Mesendoderm (in vitro differentiated cells): ENCODE measurements around the gene ATP5MC2.
"Not testable (repeated sequence)": the region's sequence is repeated elsewhere in the genome, so short reads cannot be mapped to it uniquely, and the experiment has no call there.

Source experiments
- DNase-seq: peaks from one replicate; pipeline ENCODE4 v3.0.0; 2013
- H2AK5ac ChIP-seq: 2 replicates; pipeline ENCODE4 v1.6.1; 2013; ENCODE audit warnings: low read length, inconsistent platforms
- H2BK120ac ChIP-seq: 2 replicates; pipeline ENCODE4 v1.6.1; 2013; ENCODE audit warnings: low read depth, mild to moderate bottlenecking, low read length, moderate library complexity, mixed read lengths
- H2BK15ac ChIP-seq: replicated peaks from 2 replicates; pipeline ENCODE4 v1.6.1; 2013; ENCODE audit warnings: low read depth, mild to moderate bottlenecking, moderate library complexity
- H2BK5ac ChIP-seq: 2 replicates; pipeline ENCODE4 v1.6.1; 2013; ENCODE audit warnings: low read length, inconsistent platforms
- H3K18ac ChIP-seq: 2 replicates; pipeline ENCODE4 v1.6.1; 2013; ENCODE audit warnings: mild to moderate bottlenecking, low read length, mixed read lengths
- H3K23ac ChIP-seq: one replicate; pipeline ENCODE4 v1.6.1; 2013; ENCODE audit warnings: low read length
- H3K27ac ChIP-seq: 2 replicates; pipeline ENCODE4 v1.5.1; 2013; ENCODE audit warnings: low read depth, mild to moderate bottlenecking, inconsistent platforms, low read length, moderate library complexity
- H3K27me3 ChIP-seq: 2 replicates; pipeline ENCODE4 v1.6.1; 2013; ENCODE audit warnings: low read length, control low read depth, mild to moderate bottlenecking, inconsistent platforms; ENCODE audit not compliant: insufficient read depth, poor library complexity
- H3K36me3 ChIP-seq: 2 replicates; pipeline ENCODE4 v1.6.1; 2013; ENCODE audit warnings: low read length, inconsistent platforms; ENCODE audit not compliant: control insufficient read depth, insufficient read depth
- H3K4ac ChIP-seq: one replicate; pipeline ENCODE4 v1.6.1; 2013; ENCODE audit warnings: low read depth, mild to moderate bottlenecking, low read length, moderate library complexity
- H3K4me1 ChIP-seq: 2 replicates; pipeline ENCODE4 v1.6.1; 2013; ENCODE audit warnings: low read depth, low read length, inconsistent platforms; ENCODE audit not compliant: control insufficient read depth
- H3K4me2 ChIP-seq: 2 replicates; pipeline ENCODE4 v1.6.1; 2013; ENCODE audit warnings: low read length
- H3K4me3 ChIP-seq: 2 replicates; pipeline ENCODE4 v1.5.1; 2013; ENCODE audit warnings: mild to moderate bottlenecking, low read length
- H3K56ac ChIP-seq: one replicate; pipeline ENCODE4 v1.6.1; 2013; ENCODE audit warnings: low read length
- H3K79me1 ChIP-seq: 2 replicates; pipeline ENCODE4 v1.6.1; 2013; ENCODE audit warnings: low read length, inconsistent platforms
- H3K79me2 ChIP-seq: 2 replicates; pipeline ENCODE4 v1.6.1; 2013; ENCODE audit warnings: mild to moderate bottlenecking, low read length; ENCODE audit not compliant: control insufficient read depth, insufficient read depth
- H3K9ac ChIP-seq: 2 replicates; pipeline ENCODE4 v1.6.1; 2013; ENCODE audit warnings: low read length, inconsistent platforms
- H4K5ac ChIP-seq: one replicate; pipeline ENCODE4 v1.6.1; 2013; ENCODE audit warnings: low read length
- H4K8ac ChIP-seq: one replicate; pipeline ENCODE4 v1.6.1; 2013; ENCODE audit warnings: low read depth, mild to moderate bottlenecking, control low read depth, low read length, moderate library complexity
- WGBS: extraction: QIAGEN DNeasy Blood & Tissue Kit; methylation state at CpG from one replicate; pipeline ENCODE4 v1.1.7; 2013; ENCODE audit warnings: low lambda C conversion rate, missing lambda C conversion rate; ENCODE audit not compliant: insufficient coverage; ENCODE audit errors: extremely low coverage; 5-methylcytosine and 5-hydroxymethylcytosine counted together

Gene ATP5MC2

DNA sequence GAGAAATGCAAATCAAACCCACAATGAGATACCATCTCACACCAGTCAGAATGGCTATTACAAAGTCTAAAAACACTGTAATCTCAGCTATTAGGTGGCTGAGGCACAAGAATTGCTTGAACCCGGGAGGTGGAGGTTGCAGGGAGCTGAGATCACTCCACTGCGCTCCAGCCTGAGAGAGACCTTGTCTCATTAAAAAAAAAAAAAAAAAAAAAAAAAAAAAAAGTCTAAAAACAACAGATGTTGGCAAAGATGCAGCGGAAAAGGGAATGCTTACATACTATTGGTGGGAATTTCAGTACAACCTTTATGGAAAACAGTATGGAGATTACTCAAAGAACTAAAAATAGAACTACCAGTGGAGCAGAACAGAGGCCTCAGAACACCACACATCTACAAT is 30.7 kb downstream of the ATP5MC2 start:
- Histone ChIP-seq H3K9ac (no peak overlapping the region), H3K4ac (no peak overlapping the region), H2BK5ac (no peak overlapping the region), H3K79me1 (no peaks in the 10 kb centered on the region), H3K27ac (no peak overlapping the region), H3K27me3 (no peaks in the 10 kb centered on the region), H3K4me1 (no peaks in the 10 kb centered on the region), H4K8ac (no peak overlapping the region), H4K5ac (no peak overlapping the region), H2BK15ac (no peak overlapping the region), H3K18ac (no peak overlapping the region), H2BK120ac (no peak overlapping the region), H3K79me2 (no peaks in the 10 kb centered on the region), H2AK5ac (no peak overlapping the region), H3K56ac (no peak overlapping the region), H3K23ac (no peak overlapping the region), H3K4me3 (no peak overlapping the region), H3K36me3 (no peaks in the 10 kb centered on the region), H3K4me2 (no peak overlapping the region)
- no peak for DNase-seq
- WGBS = no CpG with 5 or more reads among the region's 3 CpGs

DNA sequence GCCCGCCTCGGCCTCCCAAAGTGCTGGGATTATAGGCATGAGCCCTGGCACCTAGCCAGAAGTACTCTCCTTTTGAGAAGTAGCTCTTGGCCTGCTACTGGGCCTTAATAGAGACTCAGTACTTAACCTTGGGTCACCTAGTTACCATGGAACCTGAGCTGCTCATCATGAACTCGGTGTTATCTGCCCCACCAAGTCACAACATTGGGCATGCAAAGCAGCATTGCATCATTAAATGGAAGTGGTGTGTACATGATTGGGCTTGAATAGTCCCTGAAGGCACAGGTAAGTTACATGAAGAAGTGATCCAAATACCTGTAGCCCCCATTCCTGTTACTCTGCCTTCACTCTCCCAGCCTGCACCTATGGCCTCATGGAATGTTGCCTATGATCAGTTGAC is 31.8 kb downstream of the ATP5MC2 start:
- Histone ChIP-seq H4K8ac (no peak overlapping the region), H3K79me2 (no peaks in the 10 kb centered on the region), H3K23ac (no peak overlapping the region), H3K79me1 (no peaks in the 10 kb centered on the region), H2BK120ac (no peak overlapping the region), H3K27ac (no peak overlapping the region), H2BK15ac (no peak overlapping the region), H3K4ac (no peak overlapping the region), H3K4me1 (no peaks in the 10 kb centered on the region), H3K9ac (no peak overlapping the region), H4K5ac (no peak overlapping the region), H3K18ac (no peak overlapping the region), H3K4me3 (no peak overlapping the region), H2AK5ac (no peak overlapping the region), H3K36me3 (no peaks in the 10 kb centered on the region), H2BK5ac (no peak overlapping the region), H3K56ac (no peak overlapping the region), H3K27me3 (no peaks in the 10 kb centered on the region), H3K4me2 (no peak overlapping the region)
- WGBS = no CpG with 5 or more reads among the region's 3 CpGs
- DNase-seq = no peak

DNA sequence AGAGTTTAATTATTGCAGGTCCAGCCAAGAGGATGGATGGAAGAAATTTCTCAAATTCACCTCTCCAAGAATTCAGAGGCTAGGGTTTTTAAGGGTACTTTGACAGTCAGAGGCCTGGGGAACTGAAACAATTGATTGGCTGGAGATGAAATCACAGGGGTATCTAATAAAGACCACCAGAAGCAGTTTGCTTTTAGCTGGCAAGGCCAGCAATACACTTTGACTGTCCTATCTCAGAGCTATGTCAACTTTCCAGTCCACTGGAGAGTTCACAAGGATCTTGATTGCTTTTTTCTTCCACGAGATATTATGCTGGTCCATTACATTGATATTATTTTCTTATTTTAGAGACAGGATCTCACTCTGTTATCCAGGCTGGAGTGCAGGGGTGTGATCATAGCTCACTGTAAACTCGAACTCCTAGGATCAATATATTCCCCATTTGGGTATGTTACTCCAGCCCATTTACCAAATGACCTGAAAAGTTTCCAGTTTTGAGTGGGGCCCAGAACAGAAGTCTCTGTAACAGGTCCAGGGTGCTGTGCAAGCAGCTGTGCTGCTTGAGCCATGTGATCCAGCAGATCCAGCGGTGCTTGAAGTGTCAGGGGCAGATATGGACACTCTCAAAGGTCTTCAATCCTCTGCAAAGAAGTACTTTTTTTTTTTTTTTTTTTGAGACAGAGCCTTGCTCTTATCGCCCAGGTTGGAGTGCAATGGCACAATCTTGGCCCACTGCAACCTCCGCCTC is 32.5 kb downstream of the ATP5MC2 start:
- Histone ChIP-seq H4K8ac (no peak overlapping the region), H2BK120ac (no peak overlapping the region), H2AK5ac (no peak overlapping the region), H3K27ac (no peak overlapping the region), H2BK15ac (no peak overlapping the region), H3K4ac (no peak overlapping the region), H3K4me1 (no peaks in the 10 kb centered on the region), H3K56ac (no peak overlapping the region), H3K79me2 (no peaks in the 10 kb centered on the region), H3K27me3 (no peaks in the 10 kb centered on the region), H2BK5ac (no peak overlapping the region), H3K4me3 (no peak overlapping the region), H3K79me1 (no peaks in the 10 kb centered on the region), H3K18ac (no peak overlapping the region), H3K36me3 (no peaks in the 10 kb centered on the region), H3K4me2 (no peak overlapping the region), H3K23ac (no peak overlapping the region), H3K9ac (no peak overlapping the region), H4K5ac (no peak overlapping the region)
- no peak for DNase-seq
- no CpG with 5 or more reads among the region's 5 CpGs for WGBS

DNA sequence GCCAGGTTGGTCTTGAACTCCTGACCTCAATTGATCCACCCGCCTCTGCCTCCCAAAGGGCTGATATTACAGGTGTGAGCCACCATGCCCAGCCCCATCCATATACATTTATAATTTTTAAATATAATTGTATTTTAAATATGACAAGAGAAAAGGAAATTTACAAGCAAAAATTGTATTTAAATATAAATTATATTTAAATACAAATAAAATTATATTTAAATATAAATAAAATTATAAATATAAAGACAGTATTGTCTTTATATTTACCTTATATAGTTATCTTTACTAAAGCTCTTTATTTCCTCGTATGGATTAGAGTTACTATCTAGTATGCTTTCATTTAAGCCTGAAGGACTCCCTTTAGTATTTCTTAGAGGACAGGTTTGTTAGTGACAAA is 37.8 kb downstream of the ATP5MC2 start:
- Histone ChIP-seq H3K56ac (no peak overlapping the region), H3K4ac (no peak overlapping the region), H3K27ac (no peak overlapping the region), H3K36me3 (no peaks in the 10 kb centered on the region), H3K9ac (no peak overlapping the region), H4K5ac (no peak overlapping the region), H2BK15ac (no peak overlapping the region), H2BK5ac (no peak overlapping the region), H2AK5ac (no peak overlapping the region), H2BK120ac (no peak overlapping the region), H3K4me1 (no peaks in the 10 kb centered on the region), H3K27me3 (no peaks in the 10 kb centered on the region), H3K23ac (no peak overlapping the region), H3K79me2 (no peaks in the 10 kb centered on the region), H3K4me2 (no peak overlapping the region), H4K8ac (no peak overlapping the region), H3K18ac (no peak overlapping the region), H3K79me1 (no peaks in the 10 kb centered on the region), H3K4me3 (no peak overlapping the region)
- no CpG with 5 or more reads among the region's 2 CpGs for WGBS
- no peak for DNase-seq

DNA sequence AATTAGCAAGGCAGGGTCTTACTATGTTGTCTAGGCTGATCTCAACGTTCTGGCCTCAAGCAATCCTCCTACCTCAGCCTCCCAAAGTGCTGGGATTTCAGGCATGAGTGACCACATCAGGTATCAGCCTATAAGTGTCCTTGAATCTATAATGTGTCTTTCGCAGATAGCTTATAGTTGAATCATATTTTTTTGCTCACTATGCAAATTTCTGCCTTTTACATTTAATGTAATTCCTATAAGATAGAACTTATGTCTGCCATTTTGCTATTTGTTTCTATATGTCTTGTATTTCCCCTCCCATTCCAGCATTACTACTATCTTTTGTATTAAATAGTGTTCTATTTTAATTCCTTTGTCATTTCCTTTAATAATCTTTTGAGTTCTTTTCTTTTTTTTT is 39.2 kb downstream of the ATP5MC2 start:
- Histone ChIP-seq H3K23ac (no peak overlapping the region), H4K8ac (no peak overlapping the region), H3K27me3 (no peaks in the 10 kb centered on the region), H2AK5ac (no peak overlapping the region), H3K56ac (no peak overlapping the region), H3K36me3 (no peaks in the 10 kb centered on the region), H2BK5ac (no peak overlapping the region), H3K4me1 (no peaks in the 10 kb centered on the region), H3K4ac (no peak overlapping the region), H3K18ac (no peak overlapping the region), H3K79me1 (no peaks in the 10 kb centered on the region), H2BK120ac (no peak overlapping the region), H4K5ac (no peak overlapping the region), H3K79me2 (no peaks in the 10 kb centered on the region), H3K4me2 (no peak overlapping the region), H3K27ac (no peak overlapping the region), H3K9ac (no peak overlapping the region), H3K4me3 (no peak overlapping the region), H2BK15ac (no peak overlapping the region)
- no peak for DNase-seq
- WGBS = no CpG with 5 or more reads among the region's 2 CpGs

DNA sequence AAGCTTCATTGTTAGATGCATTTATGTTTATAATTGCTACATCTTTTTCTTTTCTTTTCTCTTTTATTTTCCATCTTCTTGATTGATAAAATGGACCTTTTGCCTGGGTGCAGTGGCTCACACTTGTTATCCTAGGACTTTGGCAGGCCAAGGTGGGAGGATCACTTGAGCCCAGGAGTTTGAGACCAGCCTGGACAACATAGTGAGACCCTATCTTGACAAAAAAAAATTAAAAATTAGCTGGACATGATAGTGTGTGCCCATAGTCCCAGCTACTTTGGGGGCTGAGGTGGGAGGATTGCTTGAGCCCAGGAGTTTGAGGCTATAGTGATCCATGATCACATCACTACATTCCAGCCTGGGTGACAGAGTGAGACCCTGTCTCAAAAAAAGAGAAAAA is 40.2 kb downstream of the ATP5MC2 start:
- not testable (repeated sequence) for H3K79me1 ChIP-seq, H3K56ac ChIP-seq, H3K23ac ChIP-seq, H2BK120ac ChIP-seq, H3K27ac ChIP-seq, H3K36me3 ChIP-seq, H2AK5ac ChIP-seq, H4K8ac ChIP-seq, DNase-seq, H4K5ac ChIP-seq, H3K27me3 ChIP-seq, H2BK15ac ChIP-seq, H3K4me3 ChIP-seq, H3K4me1 ChIP-seq, H3K4ac ChIP-seq, H3K79me2 ChIP-seq, H3K18ac ChIP-seq, H3K9ac ChIP-seq, H3K4me2 ChIP-seq, H2BK5ac ChIP-seq
